Neural cell (in vitro differentiated cells): ENCODE measurements around the gene MYOF.
"Not testable (repeated sequence)": the region's sequence is repeated elsewhere in the genome, so short reads cannot be mapped to it uniquely, and the experiment has no call there.

Source experiments
- EP300 ChIP-seq: fragments of 450-650 bp; conservative IDR thresholded peaks from 2 replicates; pipeline ENCODE4 v1.6.1; 2014; ENCODE audit warnings: antibody characterized with exemption, mild to moderate bottlenecking, moderate library complexity; ENCODE audit not compliant: poor library complexity, severe bottlenecking
- EZH2 ChIP-seq: fragments of 200-600, 300-800 bp; shearing (Covaris generic), sonication (generic); IDR thresholded peaks from 2 replicates; pipeline ENCODE4 v1.6.1; 2014; ENCODE audit warnings: antibody characterized with exemption, low read length, borderline replicate concordance, mild to moderate bottlenecking; ENCODE audit not compliant: insufficient read depth, poor library complexity, severe bottlenecking
- POLR2AphosphoS5 ChIP-seq: IDR thresholded peaks from 2 replicates; pipeline ENCODE4 v1.6.1; 2012
- SMC3 ChIP-seq: fragments of 450-650 bp; conservative IDR thresholded peaks from 2 replicates; pipeline ENCODE4 v1.6.1; 2014; ENCODE audit warnings: antibody characterized with exemption, mild to moderate bottlenecking, moderate library complexity; ENCODE audit not compliant: poor library complexity
- TF ChIP-seq, protein P1 (sequence below): fragments of 450-650 bp; IDR thresholded peaks from 2 replicates; pipeline ENCODE4 v1.5.1; 2014; ENCODE audit warnings: antibody characterized with exemption, mild to moderate bottlenecking, moderate library complexity; ENCODE audit not compliant: poor library complexity, severe bottlenecking
- TF ChIP-seq, protein P2 (sequence below): IDR thresholded peaks from 2 replicates; pipeline ENCODE4 v1.6.1; 2012; ENCODE audit warnings: borderline replicate concordance

DNA sequence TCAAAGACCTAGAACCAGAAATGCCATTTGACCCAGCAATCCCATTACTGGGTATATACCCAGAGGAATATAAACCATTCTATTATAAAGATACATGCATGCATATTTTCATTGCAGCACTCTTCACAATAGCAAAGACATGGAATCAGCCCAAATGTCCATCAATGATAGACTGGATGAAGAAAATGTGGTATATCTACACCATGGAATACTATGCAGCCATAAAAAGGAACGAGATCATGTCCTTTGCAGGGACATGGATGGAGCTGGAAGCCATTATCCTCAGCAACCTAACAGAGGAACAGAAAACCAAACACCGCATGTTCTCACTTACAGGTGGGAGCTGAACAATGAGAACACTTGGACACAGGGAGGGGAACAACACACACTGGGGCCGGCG is 123.7 kb downstream of the MYOF start:
- TF ChIP-seq, protein P1, sequence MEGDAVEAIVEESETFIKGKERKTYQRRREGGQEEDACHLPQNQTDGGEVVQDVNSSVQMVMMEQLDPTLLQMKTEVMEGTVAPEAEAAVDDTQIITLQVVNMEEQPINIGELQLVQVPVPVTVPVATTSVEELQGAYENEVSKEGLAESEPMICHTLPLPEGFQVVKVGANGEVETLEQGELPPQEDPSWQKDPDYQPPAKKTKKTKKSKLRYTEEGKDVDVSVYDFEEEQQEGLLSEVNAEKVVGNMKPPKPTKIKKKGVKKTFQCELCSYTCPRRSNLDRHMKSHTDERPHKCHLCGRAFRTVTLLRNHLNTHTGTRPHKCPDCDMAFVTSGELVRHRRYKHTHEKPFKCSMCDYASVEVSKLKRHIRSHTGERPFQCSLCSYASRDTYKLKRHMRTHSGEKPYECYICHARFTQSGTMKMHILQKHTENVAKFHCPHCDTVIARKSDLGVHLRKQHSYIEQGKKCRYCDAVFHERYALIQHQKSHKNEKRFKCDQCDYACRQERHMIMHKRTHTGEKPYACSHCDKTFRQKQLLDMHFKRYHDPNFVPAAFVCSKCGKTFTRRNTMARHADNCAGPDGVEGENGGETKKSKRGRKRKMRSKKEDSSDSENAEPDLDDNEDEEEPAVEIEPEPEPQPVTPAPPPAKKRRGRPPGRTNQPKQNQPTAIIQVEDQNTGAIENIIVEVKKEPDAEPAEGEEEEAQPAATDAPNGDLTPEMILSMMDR: not testable (repeated sequence)
- TF ChIP-seq POLR2AphosphoS5, EZH2, EP300, SMC3: not testable (repeated sequence)
- TF ChIP-seq, protein P2, sequence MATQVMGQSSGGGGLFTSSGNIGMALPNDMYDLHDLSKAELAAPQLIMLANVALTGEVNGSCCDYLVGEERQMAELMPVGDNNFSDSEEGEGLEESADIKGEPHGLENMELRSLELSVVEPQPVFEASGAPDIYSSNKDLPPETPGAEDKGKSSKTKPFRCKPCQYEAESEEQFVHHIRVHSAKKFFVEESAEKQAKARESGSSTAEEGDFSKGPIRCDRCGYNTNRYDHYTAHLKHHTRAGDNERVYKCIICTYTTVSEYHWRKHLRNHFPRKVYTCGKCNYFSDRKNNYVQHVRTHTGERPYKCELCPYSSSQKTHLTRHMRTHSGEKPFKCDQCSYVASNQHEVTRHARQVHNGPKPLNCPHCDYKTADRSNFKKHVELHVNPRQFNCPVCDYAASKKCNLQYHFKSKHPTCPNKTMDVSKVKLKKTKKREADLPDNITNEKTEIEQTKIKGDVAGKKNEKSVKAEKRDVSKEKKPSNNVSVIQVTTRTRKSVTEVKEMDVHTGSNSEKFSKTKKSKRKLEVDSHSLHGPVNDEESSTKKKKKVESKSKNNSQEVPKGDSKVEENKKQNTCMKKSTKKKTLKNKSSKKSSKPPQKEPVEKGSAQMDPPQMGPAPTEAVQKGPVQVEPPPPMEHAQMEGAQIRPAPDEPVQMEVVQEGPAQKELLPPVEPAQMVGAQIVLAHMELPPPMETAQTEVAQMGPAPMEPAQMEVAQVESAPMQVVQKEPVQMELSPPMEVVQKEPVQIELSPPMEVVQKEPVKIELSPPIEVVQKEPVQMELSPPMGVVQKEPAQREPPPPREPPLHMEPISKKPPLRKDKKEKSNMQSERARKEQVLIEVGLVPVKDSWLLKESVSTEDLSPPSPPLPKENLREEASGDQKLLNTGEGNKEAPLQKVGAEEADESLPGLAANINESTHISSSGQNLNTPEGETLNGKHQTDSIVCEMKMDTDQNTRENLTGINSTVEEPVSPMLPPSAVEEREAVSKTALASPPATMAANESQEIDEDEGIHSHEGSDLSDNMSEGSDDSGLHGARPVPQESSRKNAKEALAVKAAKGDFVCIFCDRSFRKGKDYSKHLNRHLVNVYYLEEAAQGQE: not testable (repeated sequence)
